OCI-LY1 (cell line): Measurements from ENCODE around the gene BBS1.
A peak's percentile ranks its signal among the peaks of the same experiment; 100 is the strongest.

Source experiments
- H2AFZ ChIP-seq: fragments of 200-600 bp; sonication (generic), shearing (Covaris generic); 2 replicates; pipeline ENCODE4 v1.6.0; 2014; ENCODE audit warnings: antibody characterized with exemption, mild to moderate bottlenecking, low read length
- H3F3A ChIP-seq: fragments of 200-600 bp; sonication (generic), shearing (Covaris generic); 2 replicates; pipeline ENCODE4 v1.6.0; 2014; ENCODE audit warnings: mild to moderate bottlenecking, antibody characterized with exemption, low read length, moderate library complexity; ENCODE audit not compliant: insufficient read depth
- H3K27ac ChIP-seq: fragments of 200-600 bp; sonication (generic); 2 replicates; pipeline ENCODE4 v1.5.1; 2014; ENCODE audit warnings: low read length, mixed run types, mild to moderate bottlenecking, low read depth; ENCODE audit not compliant: poor library complexity, severe bottlenecking
- H3K27me3 ChIP-seq: fragments of 200-600 bp; sonication (generic); 2 replicates; pipeline ENCODE4 v1.6.0; 2014; ENCODE audit warnings: antibody characterized with exemption, mild to moderate bottlenecking, low read length, moderate library complexity; ENCODE audit not compliant: insufficient read depth
- H3K36me3 ChIP-seq: fragments of 200-600 bp; sonication (generic); 2 replicates; pipeline ENCODE4 v1.6.1; 2014; ENCODE audit warnings: mild to moderate bottlenecking, antibody characterized with exemption, low read length, moderate library complexity, mixed read lengths; ENCODE audit not compliant: insufficient read depth
- H3K4me1 ChIP-seq: fragments of 200-600 bp; sonication (generic); 2 replicates; pipeline ENCODE4 v1.5.1; 2014; ENCODE audit warnings: mild to moderate bottlenecking, low read length, moderate library complexity; ENCODE audit not compliant: insufficient read depth, severe bottlenecking
- H3K4me2 ChIP-seq: fragments of 200-600 bp; sonication (generic), shearing (Covaris generic); 2 replicates; pipeline ENCODE4 v1.6.1; 2014; ENCODE audit warnings: low read length
- H3K4me3 ChIP-seq: fragments of 200-600 bp; sonication (generic); 2 replicates; pipeline ENCODE4 v1.5.1; 2014; ENCODE audit warnings: low read length, low read depth, mild to moderate bottlenecking, mixed read lengths; ENCODE audit not compliant: poor library complexity, severe bottlenecking
- H3K79me2 ChIP-seq: fragments of 200-600 bp; shearing (Covaris generic); 2 replicates; pipeline ENCODE4 v1.6.1; 2016; ENCODE audit warnings: mixed run types, low read length, mixed read lengths; ENCODE audit not compliant: insufficient read depth
- H3K9ac ChIP-seq: fragments of 200-600 bp; sonication (generic), shearing (Covaris generic); 2 replicates; pipeline ENCODE4 v1.6.1; 2014; ENCODE audit warnings: mild to moderate bottlenecking, low read length, mixed read lengths
- H3K9me2 ChIP-seq: fragments of 200-600 bp; sonication (generic), shearing (Covaris generic); 2 replicates; pipeline ENCODE4 v1.6.1; 2014; ENCODE audit warnings: low read depth, mild to moderate bottlenecking, low read length, mixed read lengths
- H3K9me3 ChIP-seq: fragments of 200-600 bp; shearing (Covaris generic); 2 replicates; pipeline ENCODE4 v1.6.1; 2014; ENCODE audit warnings: low read length, mixed read lengths
- H4K20me1 ChIP-seq: fragments of 200-600 bp; sonication (generic), shearing (Covaris generic); 2 replicates; pipeline ENCODE4 v1.6.0; 2016; ENCODE audit warnings: mild to moderate bottlenecking, low read length; ENCODE audit not compliant: insufficient read depth
- EZH2 ChIP-seq: fragments of 200-600 bp; sonication (generic), shearing (Covaris generic); IDR thresholded peaks from 2 replicates; pipeline ENCODE4 v1.8.0; 2017; ENCODE audit warnings: borderline replicate concordance, mixed run types, mild to moderate bottlenecking, antibody characterized with exemption, low read length, moderate library complexity, mixed read lengths
- TF ChIP-seq, protein P1 (sequence below): fragments of 200-600 bp; sonication (generic), shearing (Covaris generic); IDR thresholded peaks from 2 replicates; pipeline ENCODE4 v1.5.1; 2017; ENCODE audit warnings: mild to moderate bottlenecking, antibody characterized with exemption, low read length, moderate library complexity, mixed read lengths

BBS1 gene

DNA sequence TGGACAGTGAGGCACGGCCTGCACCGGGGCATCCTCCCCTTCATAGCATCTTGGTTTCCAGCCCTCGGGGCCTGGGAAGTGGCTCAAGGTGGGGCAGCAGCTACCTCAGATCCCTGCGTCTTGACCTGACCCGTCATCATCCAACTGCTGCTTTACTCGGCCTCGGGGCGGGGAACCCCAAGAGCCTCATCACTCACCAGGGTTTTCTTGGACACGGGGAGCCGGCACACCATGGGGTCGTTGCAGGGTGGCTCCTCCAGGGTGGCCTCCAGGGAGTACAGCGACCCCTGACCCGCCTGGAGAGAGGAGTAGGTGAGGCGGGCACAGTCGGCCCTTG is 57.3 kb downstream of the BBS1 start:
- H3K4me1 ChIP-seq: peaks cover 10% of the 10 kb centered on the region
- peak overlapping the region; percentile 62 for H3K4me3 ChIP-seq
- H3K79me2 ChIP-seq: no peaks in the 10 kb centered on the region
- peak overlapping the region; percentile 45; the same call in 1 of the 2 replicates for H3K9ac ChIP-seq
- H4K20me1 ChIP-seq: no peaks in the 10 kb centered on the region
- peak overlapping the region; percentile 79 for H3K4me2 ChIP-seq
- H3K27me3 ChIP-seq: peaks cover 11% of the 10 kb centered on the region; the same call in 1 of the 2 replicates
- no peak overlapping the region for H2AFZ ChIP-seq
- H3F3A ChIP-seq: no peaks in the 10 kb centered on the region
- TF ChIP-seq, protein P1, sequence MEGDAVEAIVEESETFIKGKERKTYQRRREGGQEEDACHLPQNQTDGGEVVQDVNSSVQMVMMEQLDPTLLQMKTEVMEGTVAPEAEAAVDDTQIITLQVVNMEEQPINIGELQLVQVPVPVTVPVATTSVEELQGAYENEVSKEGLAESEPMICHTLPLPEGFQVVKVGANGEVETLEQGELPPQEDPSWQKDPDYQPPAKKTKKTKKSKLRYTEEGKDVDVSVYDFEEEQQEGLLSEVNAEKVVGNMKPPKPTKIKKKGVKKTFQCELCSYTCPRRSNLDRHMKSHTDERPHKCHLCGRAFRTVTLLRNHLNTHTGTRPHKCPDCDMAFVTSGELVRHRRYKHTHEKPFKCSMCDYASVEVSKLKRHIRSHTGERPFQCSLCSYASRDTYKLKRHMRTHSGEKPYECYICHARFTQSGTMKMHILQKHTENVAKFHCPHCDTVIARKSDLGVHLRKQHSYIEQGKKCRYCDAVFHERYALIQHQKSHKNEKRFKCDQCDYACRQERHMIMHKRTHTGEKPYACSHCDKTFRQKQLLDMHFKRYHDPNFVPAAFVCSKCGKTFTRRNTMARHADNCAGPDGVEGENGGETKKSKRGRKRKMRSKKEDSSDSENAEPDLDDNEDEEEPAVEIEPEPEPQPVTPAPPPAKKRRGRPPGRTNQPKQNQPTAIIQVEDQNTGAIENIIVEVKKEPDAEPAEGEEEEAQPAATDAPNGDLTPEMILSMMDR: no peak
- no peak for TF ChIP-seq EZH2
- no peak overlapping the region for H3K27ac ChIP-seq
- no peaks in the 10 kb centered on the region for H3K9me3 ChIP-seq
- H3K9me2 ChIP-seq: no peaks in the 10 kb centered on the region
- no peaks in the 10 kb centered on the region for H3K36me3 ChIP-seq

DNA sequence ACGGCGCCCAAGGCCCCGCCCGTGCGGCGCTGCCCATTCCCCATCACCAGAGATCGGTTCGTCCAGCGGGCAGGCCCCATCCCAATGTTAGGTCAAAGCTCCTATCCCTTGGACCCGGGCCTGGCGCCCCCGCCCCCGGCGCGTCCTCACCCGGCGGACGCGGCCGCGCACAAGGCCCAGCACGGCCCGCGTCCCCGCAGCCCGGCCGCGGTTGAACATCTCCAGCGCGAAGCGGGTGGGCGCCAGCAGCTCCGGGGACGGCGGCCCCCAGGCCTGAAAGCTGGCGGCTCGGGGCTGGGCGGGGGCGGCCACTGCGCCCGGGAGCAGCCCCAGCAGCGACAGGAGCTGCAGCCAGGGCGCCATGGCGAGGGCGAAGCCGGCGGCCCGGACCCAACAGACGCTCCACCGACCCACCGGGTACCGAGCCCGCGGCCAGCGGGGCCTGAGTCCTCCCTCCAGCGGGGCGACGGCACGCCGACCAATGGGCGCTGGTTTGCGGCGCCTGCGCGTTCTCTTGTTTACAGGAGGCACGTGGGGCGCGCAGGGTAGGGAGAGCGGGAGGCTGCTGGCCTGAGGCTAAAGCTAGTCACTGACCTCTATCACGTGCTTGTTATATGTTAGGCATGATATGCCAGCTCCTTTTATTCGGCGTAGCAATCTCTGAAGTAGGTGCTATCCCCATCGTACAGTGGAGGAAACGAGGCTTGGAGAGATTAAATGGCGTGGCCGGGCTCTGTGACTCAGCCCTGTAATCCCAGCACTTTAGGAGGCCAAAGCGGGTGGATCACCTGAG is 57.9 kb downstream of the BBS1 start, which contains the start of gene CTSF:
TSS of gene CTSF (minus strand) at position 483 of the 793 bp plus-strand sequence. CDS start at position 363, 120 bp downstream.
- no peaks in the 10 kb centered on the region for H3K79me2 ChIP-seq
- H3K4me1 ChIP-seq: peaks cover 10% of the 10 kb centered on the region
- no peaks in the 10 kb centered on the region for H3F3A ChIP-seq
- H2AFZ ChIP-seq: no peak within 1 kb of the TSS; the same call in 1 of the 2 replicates
- peak within 1 kb of the TSS; percentile 45; the same call in 1 of the 2 replicates for H3K9ac ChIP-seq
- H3K9me3 ChIP-seq: no peaks in the 10 kb centered on the region
- H3K4me3 ChIP-seq: peak within 1 kb of the TSS; percentile 62
- no peaks in the 10 kb centered on the region for H3K36me3 ChIP-seq
- H3K9me2 ChIP-seq: no peaks in the 10 kb centered on the region
- TF ChIP-seq, protein P1: no peak
- no peak for TF ChIP-seq EZH2
- no peak within 1 kb of the TSS for H3K27ac ChIP-seq
- H4K20me1 ChIP-seq: no peaks in the 10 kb centered on the region
- H3K4me2 ChIP-seq: peak within 1 kb of the TSS; percentile 79
- peaks cover 11% of the 10 kb centered on the region; the same call in 1 of the 2 replicates for H3K27me3 ChIP-seq

DNA sequence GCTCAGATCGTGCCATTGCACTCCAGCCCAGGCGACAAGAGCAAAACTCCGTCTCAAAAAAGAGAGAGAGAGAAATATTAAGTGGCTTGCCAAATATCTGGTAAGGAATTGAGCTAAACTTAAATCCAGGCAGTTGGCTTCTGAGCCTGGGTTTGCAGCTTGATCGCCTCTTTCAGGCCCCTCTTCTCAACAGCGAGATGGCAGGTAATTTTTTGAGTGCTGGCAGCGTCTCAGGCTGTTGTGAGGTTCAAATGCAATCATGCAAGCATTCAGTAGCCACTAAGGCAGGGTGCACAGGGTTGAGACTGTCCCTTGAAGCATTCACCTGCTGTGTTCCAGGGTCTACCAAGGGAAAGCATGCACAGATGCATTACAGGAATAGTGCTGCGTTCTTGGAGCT is 58.6 kb downstream of the BBS1 start:
- Histone ChIP-seq H3K36me3 (no peaks in the 10 kb centered on the region), H3K79me2 (no peaks in the 10 kb centered on the region), H3K9ac (no peak overlapping the region), H2AFZ (no peak overlapping the region), H3K4me2 (no peak overlapping the region), H3K9me3 (no peaks in the 10 kb centered on the region), H3K4me1 (peaks cover 10% of the 10 kb centered on the region), H3K4me3 (no peak overlapping the region), H3K9me2 (no peaks in the 10 kb centered on the region), H3K27me3 (peaks cover 11% of the 10 kb centered on the region; the same call in 1 of the 2 replicates), H3F3A (no peaks in the 10 kb centered on the region), H4K20me1 (no peaks in the 10 kb centered on the region), H3K27ac (no peak overlapping the region)
- TF ChIP-seq, protein P1: no peak
